Gastroesophageal sphincter (tissue), 4 donors: ENCODE results near the gene SH3RF2. TPM values are rescaled to one million over a fixed set of nuclear protein-coding genes. Genes with fewer than 3 reads are reported as not detected.

Experiments used
- ATAC-seq: fragments of 150-250 bp; one replicate; pipeline ENCODE4 v1.9.1; 2016; ENCODE audit warnings: mild to moderate bottlenecking, moderate library complexity
- H3K27ac ChIP-seq, 4 donors: fragments of 200-600 bp; sonication (generic) in 3 of 4; 1 replicate in 3 of 4; 2 replicates in 1 of 4; pipeline ENCODE4 v1.5.1; 2016 to 2019
- H3K27me3 ChIP-seq: fragments of 200-600 bp; sonication (generic); one replicate; pipeline ENCODE4 v1.5.1; 2019
- H3K36me3 ChIP-seq, 2 donors: fragments of 200-600 bp; sonication (generic); one replicate each; pipeline ENCODE4 v1.5.1; 2019; ENCODE audit warnings: control low read depth in 1 of 2
- H3K4me1 ChIP-seq, 3 donors: fragments of 200-600 bp; sonication (generic); 1 replicate in 2 of 3; 2 replicates in 1 of 3; pipeline ENCODE4 v1.5.1; 2016 to 2019; ENCODE audit warnings: control low read depth in 2 of 3
- H3K4me3 ChIP-seq, 2 donors: fragments of 200-600 bp; sonication (generic); one replicate each; pipeline ENCODE4 v1.5.1; 2019; ENCODE audit warnings: mild to moderate bottlenecking in 1 of 2, moderate library complexity in 1 of 2
- H3K9me3 ChIP-seq, 3 donors: fragments of 200-600 bp; sonication (generic); one replicate each; pipeline ENCODE4 v1.5.1; 2017 to 2019; ENCODE audit warnings: control low read depth in 2 of 3
- EP300 ChIP-seq: sonication (generic); formaldehyde crosslinking; IDR thresholded peaks from one replicate; pipeline ENCODE4 v1.6.1; 2017; ENCODE audit warnings: antibody characterized with exemption, mild to moderate bottlenecking
- POLR2A ChIP-seq, 2 donors: fragments of 450-650 bp; IDR thresholded peaks; one replicate each; pipeline ENCODE4 v1.6.1; 2017; ENCODE audit warnings: antibody characterized with exemption in 2 of 2, mild to moderate bottlenecking in 2 of 2, moderate library complexity in 1 of 2
- POLR2AphosphoS5 ChIP-seq: sonication (generic); formaldehyde crosslinking; IDR thresholded peaks from one replicate; pipeline ENCODE4 v1.6.1; 2017; ENCODE audit warnings: antibody characterized with exemption
- WGBS, 2 donors: methylation state at CpG; one replicate each; pipeline ENCODE4 v1.1.5; 2018; ENCODE audit warnings: low coverage in 1 of 2; 5-methylcytosine and 5-hydroxymethylcytosine counted together
- total RNA-seq, 4 donors: library from RNA; depleted of rRNA; stranded (reverse); fragments of >200 nt; gene quantifications; one replicate each; pipeline ENCODE4 v1.1.0, GENCODE V29; 2016
- TF ChIP-seq, protein P1 (sequence below), 4 experiments: fragments of 200-600 bp in 2 of 4; fragments of 450-650 bp in 2 of 4; sonication (generic) in 1 of 4; IDR thresholded peaks; one replicate each; pipeline ENCODE4 v1.5.1; 2017 to 2019; ENCODE audit warnings: antibody characterized with exemption in 4 of 4, mild to moderate bottlenecking in 2 of 4, moderate library complexity in 2 of 4

Gene SH3RF2
- total RNA-seq, 4 donors from 2014 or later: 0.27 to 5.2 (median 1.0) TPM

- 54 to 79% methylated on average over 3 to 4 of the region's 5 CpGs for WGBS, 2 donors
- TF ChIP-seq POLR2A (IDR thresholded peaks at IDR 0.05) (no peak), EP300 (no peak), POLR2AphosphoS5 (no peak)
- H3K4me1 ChIP-seq: no peaks in the 10 kb centered on the region
- no peaks in the 10 kb centered on the region for H3K9me3 ChIP-seq
- H3K4me3 ChIP-seq: no peak overlapping the region
- no peaks in the 10 kb centered on the region for H3K36me3 ChIP-seq
- no peak overlapping the region for H3K27ac ChIP-seq
- no peak for ATAC-seq
- no peaks in the 10 kb centered on the region for H3K27me3 ChIP-seq
Observed at GRCh38 chr5:146042628-146043279, 106.4 kb downstream of the SH3RF2 start.

GRCh38 chr5:146043722-146044121, 107.3 kb downstream of the SH3RF2 start:
- Histone ChIP-seq H3K4me1 (no peaks in the 10 kb centered on the region), H3K4me3 (no peak overlapping the region), H3K27me3 (no peaks in the 10 kb centered on the region), H3K9me3 (no peaks in the 10 kb centered on the region), H3K27ac (no peak overlapping the region), H3K36me3 (no peaks in the 10 kb centered on the region)
- WGBS, 2 donors: 93 to 94% methylated on average over 4 of the region's 4 CpGs
- ATAC-seq: no peak
- TF ChIP-seq EP300: no peak
- TF ChIP-seq POLR2A (IDR thresholded peaks at IDR 0.05): no peak
- TF ChIP-seq, protein P1, sequence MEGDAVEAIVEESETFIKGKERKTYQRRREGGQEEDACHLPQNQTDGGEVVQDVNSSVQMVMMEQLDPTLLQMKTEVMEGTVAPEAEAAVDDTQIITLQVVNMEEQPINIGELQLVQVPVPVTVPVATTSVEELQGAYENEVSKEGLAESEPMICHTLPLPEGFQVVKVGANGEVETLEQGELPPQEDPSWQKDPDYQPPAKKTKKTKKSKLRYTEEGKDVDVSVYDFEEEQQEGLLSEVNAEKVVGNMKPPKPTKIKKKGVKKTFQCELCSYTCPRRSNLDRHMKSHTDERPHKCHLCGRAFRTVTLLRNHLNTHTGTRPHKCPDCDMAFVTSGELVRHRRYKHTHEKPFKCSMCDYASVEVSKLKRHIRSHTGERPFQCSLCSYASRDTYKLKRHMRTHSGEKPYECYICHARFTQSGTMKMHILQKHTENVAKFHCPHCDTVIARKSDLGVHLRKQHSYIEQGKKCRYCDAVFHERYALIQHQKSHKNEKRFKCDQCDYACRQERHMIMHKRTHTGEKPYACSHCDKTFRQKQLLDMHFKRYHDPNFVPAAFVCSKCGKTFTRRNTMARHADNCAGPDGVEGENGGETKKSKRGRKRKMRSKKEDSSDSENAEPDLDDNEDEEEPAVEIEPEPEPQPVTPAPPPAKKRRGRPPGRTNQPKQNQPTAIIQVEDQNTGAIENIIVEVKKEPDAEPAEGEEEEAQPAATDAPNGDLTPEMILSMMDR (IDR thresholded peaks at IDR 0.05): no peak
- TF ChIP-seq POLR2AphosphoS5: no peak

DNA sequence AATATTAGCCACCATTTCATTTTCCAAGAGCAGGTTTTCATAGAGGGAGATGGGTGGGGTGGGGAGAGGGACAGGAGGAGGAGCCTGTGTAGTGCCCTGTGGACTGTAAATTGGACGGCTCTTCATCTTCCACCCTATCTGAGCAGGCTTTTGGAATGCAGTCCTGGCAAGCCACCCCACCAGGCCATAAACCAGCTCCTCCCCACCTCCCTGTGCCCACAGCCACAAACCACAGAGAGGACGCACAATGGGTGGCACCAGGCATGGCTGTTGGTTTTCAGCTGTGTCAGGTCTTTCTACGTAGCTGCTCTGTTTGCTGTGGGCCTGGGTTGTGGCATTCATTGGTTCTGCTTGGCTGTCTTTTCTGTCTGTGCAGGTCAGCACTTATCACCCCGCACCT, 111.0 kb downstream of the SH3RF2 start:
- Histone ChIP-seq H3K36me3 (no peaks in the 10 kb centered on the region), H3K9me3 (no peaks in the 10 kb centered on the region), H3K27ac (no peak overlapping the region), H3K4me1 (no peaks in the 10 kb centered on the region), H3K27me3 (no peaks in the 10 kb centered on the region), H3K4me3 (no peak overlapping the region)
- 14 to 93% methylated on average over 1 to 3 of the region's 4 CpGs for WGBS, 2 donors
- no peak for TF ChIP-seq POLR2AphosphoS5
- ATAC-seq: no peak

- H3K36me3 ChIP-seq: no peaks in the 10 kb centered on the region
- no peak overlapping the region for H3K27ac ChIP-seq
- H3K27me3 ChIP-seq: no peaks in the 10 kb centered on the region
- H3K4me3 ChIP-seq: no peak overlapping the region
- no peaks in the 10 kb centered on the region for H3K9me3 ChIP-seq
- TF ChIP-seq EP300: no peak
- no peak for TF ChIP-seq POLR2AphosphoS5
- TF ChIP-seq POLR2A (IDR thresholded peaks at IDR 0.05): no peak
- TF ChIP-seq, protein P1 (IDR thresholded peaks at IDR 0.05): peak; percentile 14 to 69 (median 54)
- ATAC-seq: peak; percentile 44
- WGBS, 2 donors: 61 to 71% methylated on average over 7 of the region's 15 CpGs
- H3K4me1 ChIP-seq: no peaks in the 10 kb centered on the region
Observed at GRCh38 chr5:146048994-146049703, 112.8 kb downstream of the SH3RF2 start.

DNA sequence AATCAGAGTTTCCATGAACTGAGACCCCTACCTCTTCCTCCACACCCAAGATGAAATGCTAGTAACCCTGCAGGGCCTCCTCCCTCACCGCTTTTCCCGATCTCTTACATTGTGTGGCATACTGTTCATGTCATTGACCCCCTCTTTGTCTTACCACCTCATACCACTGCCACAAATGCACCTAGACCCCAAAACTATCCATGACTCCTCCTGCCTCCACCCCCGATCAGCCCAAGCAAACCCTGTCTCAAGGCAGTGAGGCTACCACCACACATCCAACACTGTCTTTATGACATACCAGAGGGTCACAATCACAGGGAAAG, 113.3 kb downstream of the SH3RF2 start:
- Histone ChIP-seq H3K27me3 (no peaks in the 10 kb centered on the region), H3K9me3 (no peaks in the 10 kb centered on the region), H3K4me1 (no peaks in the 10 kb centered on the region), H3K4me3 (no peak overlapping the region), H3K27ac (no peak overlapping the region), H3K36me3 (no peaks in the 10 kb centered on the region)
- TF ChIP-seq, protein P1 (IDR thresholded peaks at IDR 0.05): no peak
- TF ChIP-seq EP300: no peak
- no peak for TF ChIP-seq POLR2AphosphoS5
- no peak for TF ChIP-seq POLR2A (IDR thresholded peaks at IDR 0.05)
- WGBS, 2 donors: 28 to 44% methylated on average over 2 to 3 of the region's 3 CpGs
- no peak for ATAC-seq

- 79 to 88% methylated on average over 3 to 5 of the region's 5 CpGs for WGBS, 2 donors
- TF ChIP-seq POLR2A (IDR thresholded peaks at IDR 0.05): no peak
- TF ChIP-seq POLR2AphosphoS5: no peak
- TF ChIP-seq, protein P1 (IDR thresholded peaks at IDR 0.05): no peak
- no peak for TF ChIP-seq EP300
Observed at GRCh38 chr5:146050086-146050485, 113.7 kb downstream of the SH3RF2 start.

More at GRCh38 chr5:146050086-146050485, 113.7 kb downstream of the SH3RF2 start:
- Histone ChIP-seq H3K36me3 (no peaks in the 10 kb centered on the region), H3K4me3 (no peak overlapping the region), H3K27me3 (no peaks in the 10 kb centered on the region), H3K4me1 (no peaks in the 10 kb centered on the region), H3K27ac (no peak overlapping the region), H3K9me3 (no peaks in the 10 kb centered on the region)
- no peak for ATAC-seq
